HepG2 (cell line): ENCODE results near the gene DICER1. TPM values are rescaled to one million over a fixed set of nuclear protein-coding genes. Genes with fewer than 3 reads are reported as not detected.

Experiments
- ATAC-seq: fragments of 200-7000 bp; cut with Tn5 transposase; 3 replicates; pipeline ENCODE4 v1.9.1; 2020; ENCODE audit warnings: mild to moderate bottlenecking, moderate library complexity
- BruUV-seq: library from RNA; stranded (reverse); fragments of 400-500 nt; replicated peaks from 2 replicates; lab custom pipeline; 2021; lab: Mats Ljungman, UMichigan
- CTCF ChIA-PET: fragments of 300-600 bp; formaldehyde crosslinking; extraction: SDS; loops from one replicate; lab custom pipeline; 2021; ENCODE audit warnings: low total read pairs, inconsistent platforms, low intra/inter-chr PET ratio; lab: Yijun Ruan, JAX
- POLR2A ChIA-PET: fragments of 350-600 bp; sonication (Branson Sonifier 250); formaldehyde crosslinking; loops from one replicate; lab custom pipeline; 2020; ENCODE audit warnings: antibody characterized with exemption, inconsistent platforms; lab: Yijun Ruan, JAX
- DNase-seq: peaks from one replicate; pipeline ENCODE4 v3.0.0-alpha.2; 2015; ENCODE audit warnings: low spot score
- FAIRE-seq: peaks from 3 replicates; lab custom pipeline; 2011; peaks lifted over from hg19 to GRCh38; lab: Jason Lieb, UNC
- H2AFZ ChIP-seq: one replicate; pipeline ENCODE4 v1.6.1; 2011; ENCODE audit warnings: low read length, inconsistent platforms
- H3K27ac ChIP-seq: fragments of 300-600 bp; 3 replicates; pipeline ENCODE4 v1.8.0; 2011; ENCODE audit warnings: mixed run types, mild to moderate bottlenecking, mixed read lengths, low read length, inconsistent platforms; ENCODE audit not compliant: insufficient read depth; ENCODE audit errors: extremely low read length
- H3K27me3 ChIP-seq, 2 experiments: fragments of 200-600 bp in 1 of 2; 2 replicates in 1 of 2; 3 replicates in 1 of 2; pipeline versions ENCODE4 v1.6.0 to v1.8.0; 2011; ENCODE audit warnings: low read length in 2 of 2, mild to moderate bottlenecking in 2 of 2, moderate library complexity in 2 of 2, inconsistent platforms in 1 of 2; ENCODE audit not compliant: insufficient read depth in 2 of 2, control insufficient read depth in 1 of 2
- H3K36me3 ChIP-seq, 2 experiments: fragments of 200-600 bp in 1 of 2; replicated peaks in 1 of 2; 2 replicates in 1 of 2; 3 replicates in 1 of 2; pipeline versions ENCODE4 v1.5.1 to v1.8.0; 2011; ENCODE audit warnings: low read length in 2 of 2, inconsistent platforms in 1 of 2; ENCODE audit not compliant: insufficient read depth in 2 of 2, control insufficient read depth in 1 of 2
- H3K4me1 ChIP-seq: 2 replicates; pipeline ENCODE4 v1.5.1; 2012; ENCODE audit warnings: low read length, inconsistent platforms; ENCODE audit not compliant: insufficient read depth
- H3K4me2 ChIP-seq: 2 replicates; pipeline ENCODE4 v1.6.0; 2011; ENCODE audit warnings: low read depth, low read length, inconsistent platforms
- H3K4me3 ChIP-seq, 3 experiments: fragments of 200-600 bp in 1 of 3; sonication (generic), shearing (Covaris generic) in 1 of 3; replicated peaks in 1 of 3; 2 replicates each; pipeline ENCODE4 v1.5.1; 2011 to 2016; ENCODE audit warnings: low read length in 3 of 3, inconsistent platforms in 2 of 3, low read depth in 2 of 3, mild to moderate bottlenecking in 2 of 3, control low read depth in 1 of 3, mixed read lengths in 1 of 3; ENCODE audit not compliant: insufficient read depth in 1 of 3
- H3K79me2 ChIP-seq: one replicate; pipeline ENCODE4 v1.6.1; 2011; ENCODE audit warnings: low read length, inconsistent platforms; ENCODE audit not compliant: insufficient read depth
- H3K9ac ChIP-seq: 2 replicates; pipeline ENCODE4 v1.6.0; 2011; ENCODE audit warnings: mild to moderate bottlenecking, low read depth, low read length, inconsistent platforms; ENCODE audit not compliant: insufficient read depth
- H3K9me3 ChIP-seq: 2 replicates; pipeline ENCODE4 v1.5.1; 2012; ENCODE audit warnings: mild to moderate bottlenecking, low read length
- H4K20me1 ChIP-seq: 2 replicates; pipeline ENCODE4 v1.6.0; 2011; ENCODE audit warnings: inconsistent platforms, mild to moderate bottlenecking, low read length, moderate library complexity; ENCODE audit not compliant: insufficient read depth
- ARID3A ChIP-seq: IDR thresholded peaks from 2 replicates; pipeline ENCODE4 v1.6.1; 2012; ENCODE audit warnings: low read depth, low read length, improper control_type of control experiment
- ATRX ChIP-seq: sonication (generic); formaldehyde crosslinking; IDR thresholded peaks from 2 replicates; pipeline ENCODE4 v1.4.0; 2020; ENCODE audit warnings: missing genetic modification reagents, borderline replicate concordance
- GPN1 ChIP-seq: sonication (generic); formaldehyde crosslinking; IDR thresholded peaks from 2 replicates; pipeline ENCODE4 v1.5.1; 2020; ENCODE audit warnings: missing genetic modification reagents, borderline replicate concordance
- HHEX ChIP-seq: IDR thresholded peaks from 2 replicates; pipeline ENCODE4 v1.6.1; 2016; ENCODE audit warnings: control low read depth
- HOXD1 ChIP-seq: sonication (generic); formaldehyde crosslinking; IDR thresholded peaks from 2 replicates; pipeline ENCODE4 v1.5.0; 2020; ENCODE audit warnings: missing genetic modification reagents
- ISX ChIP-seq: sonication (generic); formaldehyde crosslinking; conservative IDR thresholded peaks from 2 replicates; pipeline ENCODE4 v1.5.0; 2020; ENCODE audit warnings: missing genetic modification reagents
- KLF13 ChIP-seq: sonication (generic); formaldehyde crosslinking; IDR thresholded peaks from 2 replicates; pipeline ENCODE4 v1.4.0; 2020; ENCODE audit warnings: mild to moderate bottlenecking, missing genetic modification reagents
- NR3C1 ChIP-seq: sonication (generic); formaldehyde crosslinking; IDR thresholded peaks from 2 replicates; pipeline ENCODE4 v1.4.0; 2020; ENCODE audit warnings: missing genetic modification reagents
- PHF5A ChIP-seq: IDR thresholded peaks from one replicate; pipeline ENCODE4 v1.6.1; 2018; ENCODE audit warnings: low read depth, missing genetic modification reagents; ENCODE audit not compliant: unreplicated experiment
- RFX3 ChIP-seq: IDR thresholded peaks from 2 replicates; pipeline ENCODE4 v1.6.1; 2016; ENCODE audit warnings: missing biosample characterization, missing genetic modification reagents
- RXRB ChIP-seq: IDR thresholded peaks from 2 replicates; pipeline ENCODE4 v1.6.1; 2016; ENCODE audit warnings: borderline replicate concordance, missing genetic modification reagents, missing compliant biosample characterization
- SETDB1 ChIP-seq: sonication (generic); formaldehyde crosslinking; IDR thresholded peaks from 2 replicates; pipeline ENCODE4 v1.5.1; 2020; ENCODE audit warnings: missing genetic modification reagents, mild to moderate bottlenecking, borderline replicate concordance
- SIN3B ChIP-seq: fragments of 150-350 bp; IDR thresholded peaks from 2 replicates; pipeline ENCODE4 v1.6.1; 2014; ENCODE audit warnings: low read length
- TAF15 ChIP-seq: fragments of 200-400 bp; formaldehyde crosslinking; IDR thresholded peaks from one replicate; pipeline ENCODE4 v1.6.1; 2018; ENCODE audit warnings: mild to moderate bottlenecking, low read depth, low read length; ENCODE audit not compliant: poor library complexity, severe bottlenecking
- THAP7 ChIP-seq: sonication (generic); formaldehyde crosslinking; IDR thresholded peaks from 2 replicates; pipeline ENCODE4 v1.8.1; 2023; ENCODE audit warnings: mild to moderate bottlenecking, missing genetic modification reagents
- TRAFD1 ChIP-seq: sonication (generic); formaldehyde crosslinking; IDR thresholded peaks from 2 replicates; pipeline ENCODE4 v1.5.1; 2020; ENCODE audit warnings: missing genetic modification reagents, mild to moderate bottlenecking, borderline replicate concordance
- ZNF331 ChIP-seq: sonication (generic); formaldehyde crosslinking; IDR thresholded peaks from 2 replicates; pipeline ENCODE4 v1.4.0; 2020; ENCODE audit warnings: missing genetic modification reagents
- ZNF337 ChIP-seq: sonication (generic); formaldehyde crosslinking; IDR thresholded peaks from 2 replicates; pipeline ENCODE4 v1.5.1; 2020; ENCODE audit warnings: missing genetic modification reagents, low read depth, mild to moderate bottlenecking, borderline replicate concordance
- ZNF670 ChIP-seq: sonication (generic); formaldehyde crosslinking; IDR thresholded peaks from 2 replicates; pipeline ENCODE4 v1.8.0; 2022; ENCODE audit warnings: mild to moderate bottlenecking, missing genetic modification reagents, borderline replicate concordance
- ZNF883 ChIP-seq: sonication (generic); formaldehyde crosslinking; IDR thresholded peaks from 2 replicates; pipeline ENCODE4 v1.5.1; 2020; ENCODE audit warnings: mild to moderate bottlenecking, missing genetic modification reagents; ENCODE audit errors: not compliant biosample characterization
- WGBS: methylation state at CpG from one replicate; pipeline ENCODE4 v1.1.6; 2017; ENCODE audit warnings: low lambda C conversion rate; 5-methylcytosine and 5-hydroxymethylcytosine counted together
- in situ Hi-C: cut with HindIII; loops from 2 replicates; pipeline ENCODE4 v1.10.0; 2017; ENCODE audit warnings: low pct_unique_long_range_greater_than_20kb; ENCODE audit not compliant: extremely low pct_ligation_motif_present
- intact Hi-C: fragments of 100-400 bp; cut with micrococcal nuclease; formaldehyde crosslinking; loops from one replicate; pipeline ENCODE4 v1.10.0; 2022; ENCODE audit not compliant: unreplicated experiment
- polyA plus RNA-seq, 8 experiments: library from polyadenylated mRNA; depleted of rRNA in 3 of 8; stranded (reverse) in 7 of 8; unstranded in 1 of 8; fragments of >200 nt; fragmentation: Illumina TruSeq in 4 of 8; extraction: Trizol in 4 of 8; gene quantifications; 2 replicates each; pipeline versions ENCODE4 v1.2.1 to v1.2.3, GENCODE V29; 2011 to 2016; ENCODE audit warnings: low read depth in 4 of 8, missing spikeins in 1 of 8, mixed read lengths in 1 of 8; ENCODE audit not compliant: insufficient read depth in 1 of 8
- total RNA-seq, 5 experiments: library from RNA; depleted of rRNA; stranded (reverse); fragments of >200 nt; fragmentation: Illumina TruSeq; extraction: Trizol; gene quantifications; 2 replicates each; pipeline ENCODE4 v1.2.3, GENCODE V29; 2016; ENCODE audit warnings: low read depth in 1 of 5

DICER1 gene
- total and polyA plus RNA-seq, 2 of the 13 experiments (the other 11 are each of a cell fraction or from before 2014, with no cell fraction given), result 31.8 to 61.9 TPM

- 51% methylated on average over 4 of the region's 7 CpGs for WGBS
- ChIA-PET CTCF (no interaction called here), POLR2A (no interaction called here)
- H3K9ac ChIP-seq, result no peak overlapping the region
- in situ Hi-C loops (no loop called here), intact Hi-C loops (no loop called here)
- ATAC-seq (no peak), FAIRE-seq (no peak), DNase-seq (no peak)
- no peaks in the 10 kb centered on the region for H3K4me1 ChIP-seq
- no peak overlapping the region for H2AFZ ChIP-seq
- no peak overlapping the region for H3K4me3 ChIP-seq
- H3K36me3 ChIP-seq, result no peaks in the 10 kb centered on the region
- no peaks in the 10 kb centered on the region for H4K20me1 ChIP-seq
- H3K9me3 ChIP-seq, result no peaks in the 10 kb centered on the region
- no peak overlapping the region for H3K4me2 ChIP-seq
- peaks cover 5 to 51% of the 10 kb centered on the region in 2 experiments for H3K27me3 ChIP-seq
- no TSS peak for BruUV-seq
- no peak overlapping the region for H3K27ac ChIP-seq
- TF ChIP-seq ATRX (no peak), GPN1 (CRISPR knock-in tag) (no peak), NR3C1 (no peak), HHEX (CRISPR knock-in tag) (no peak), THAP7 (CRISPR knock-in tag) (no peak), TAF15 (no peak), SETDB1 (CRISPR knock-in tag) (no peak), RFX3 (CRISPR knock-in tag) (no peak), ZNF670 (CRISPR knock-in tag) (no peak), KLF13 (CRISPR knock-in tag) (no peak), PHF5A (CRISPR knock-in tag) (no peak), HOXD1 (no peak), ARID3A (no peak), TRAFD1 (CRISPR knock-in tag) (no peak), ZNF337 (CRISPR knock-in tag) (no peak), ZNF331 (CRISPR knock-in tag) (no peak), ZNF883 (CRISPR knock-in tag) (no peak), SIN3B (no peak), RXRB (no peak), ISX (CRISPR knock-in tag) (no peak)
- no peaks in the 10 kb centered on the region for H3K79me2 ChIP-seq
Measured at GRCh38 chr14:95055318-95055717, 102.0 kb downstream of the DICER1 start.
